NCI-H1436 (cell line): Measurements from ENCODE around the gene AP3B1.

Experiments used
- DNase-seq: peaks from one replicate; lab custom pipeline; 2025; lab: John Stamatoyannopoulos, UW

AP3B1 gene

DNA sequence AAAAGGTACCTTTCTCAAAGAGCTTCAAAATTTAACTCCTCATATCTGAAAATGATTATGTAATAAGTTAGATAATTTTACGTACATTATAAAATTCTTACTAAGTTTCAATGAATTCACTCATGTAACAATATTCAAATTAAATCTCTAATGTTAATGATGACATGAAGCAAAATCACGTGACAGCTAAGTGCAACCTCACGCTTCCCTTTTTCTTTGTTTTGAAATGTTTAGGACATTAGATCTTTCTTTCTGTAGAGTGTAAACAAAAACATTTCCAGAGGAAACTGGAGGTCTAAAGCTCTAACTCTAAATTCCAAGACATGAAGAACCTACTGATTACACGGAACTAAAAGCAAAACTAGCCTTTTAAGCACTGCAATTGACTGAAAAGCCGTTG lies 291.0 kb downstream of the AP3B1 start:
- no peak for DNase-seq

- no peak for DNase-seq
These were observed 291.8 kb downstream of the AP3B1 start for GRCh38 chr5:78002690-78003089.

GRCh38 chr5:78001197-78001596 lies 293.3 kb downstream of the AP3B1 start:
- DNase-seq: no peak

DNA sequence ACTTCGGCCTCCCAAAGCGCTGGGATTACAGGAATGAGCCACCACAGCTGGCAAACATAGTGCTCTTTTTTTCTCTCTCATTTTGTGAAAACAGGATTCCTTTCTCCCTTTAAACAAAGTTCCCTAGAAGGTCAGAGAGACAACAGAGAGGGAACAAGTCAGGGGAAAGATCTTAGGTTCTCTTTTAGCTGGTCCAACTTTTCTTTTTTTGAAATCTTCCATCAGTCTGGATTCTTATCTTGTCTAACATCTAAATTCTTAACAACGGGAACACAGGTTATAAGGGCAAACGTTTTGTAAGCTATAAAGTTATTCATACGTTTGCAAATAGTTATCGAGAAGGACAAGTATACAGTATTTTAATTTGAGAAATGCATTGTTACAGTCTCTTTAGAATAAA lies 294.3 kb downstream of the AP3B1 start:
- DNase-seq: no peak

DNA sequence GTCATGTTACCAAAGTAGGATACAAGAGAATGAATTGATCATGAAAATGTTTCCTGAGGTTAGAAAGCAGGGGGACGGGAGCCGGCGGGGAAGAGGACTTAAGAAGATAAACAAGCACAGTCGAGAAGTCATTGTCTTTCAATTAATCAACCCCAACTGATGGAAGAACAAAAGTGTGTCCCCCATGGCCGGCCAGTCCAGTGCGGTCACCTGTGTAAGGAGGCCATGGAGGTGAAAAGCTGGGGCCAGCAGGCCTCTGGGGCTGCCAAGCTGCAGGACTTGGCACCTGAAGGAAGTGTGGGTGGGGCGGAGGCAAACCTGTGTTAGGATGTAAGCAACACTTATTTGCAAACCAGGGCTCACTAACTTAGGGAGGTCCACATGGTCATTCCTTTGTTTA lies 295.1 kb downstream of the AP3B1 start:
- DNase-seq: no peak

GRCh38 chr5:77996943-77997342 lies 297.6 kb downstream of the AP3B1 start:
- DNase-seq: no peak

DNA sequence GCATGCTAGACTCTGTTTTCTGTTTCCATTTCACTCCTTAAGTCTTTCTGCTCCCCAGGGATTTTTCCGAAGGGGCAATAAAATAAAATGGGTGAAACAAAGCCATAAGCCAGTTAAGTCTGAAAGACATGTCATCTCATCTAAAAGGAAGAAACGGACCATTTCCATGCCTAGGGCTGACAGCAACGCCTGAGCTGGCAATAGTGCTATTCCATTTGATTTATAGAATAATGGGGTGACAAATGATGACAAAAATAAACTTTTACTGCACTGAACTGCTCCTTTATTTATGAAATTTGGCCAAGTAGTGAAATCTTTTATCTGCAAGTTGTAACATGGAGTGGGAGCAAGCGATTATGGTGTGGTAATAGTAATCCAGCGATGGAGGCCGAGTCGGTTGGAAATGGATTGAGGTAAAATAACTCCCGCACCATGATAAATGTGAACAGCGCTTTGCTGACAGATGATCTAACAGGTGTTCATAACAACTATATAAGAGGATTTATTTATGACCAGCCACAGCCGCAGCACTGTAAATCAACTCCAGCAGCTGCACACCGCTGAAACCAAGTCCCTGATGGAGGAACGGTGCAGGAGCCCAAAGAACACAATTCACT lies 298.6 kb downstream of the AP3B1 start:
- DNase-seq: peak; percentile 46

GRCh38 chr5:77994943-77995342 lies 299.6 kb downstream of the AP3B1 start:
- no peak for DNase-seq

- peak; percentile 51 for DNase-seq
These were observed 300.6 kb downstream of the AP3B1 start for GRCh38 chr5:77993855-77994318.

DNA sequence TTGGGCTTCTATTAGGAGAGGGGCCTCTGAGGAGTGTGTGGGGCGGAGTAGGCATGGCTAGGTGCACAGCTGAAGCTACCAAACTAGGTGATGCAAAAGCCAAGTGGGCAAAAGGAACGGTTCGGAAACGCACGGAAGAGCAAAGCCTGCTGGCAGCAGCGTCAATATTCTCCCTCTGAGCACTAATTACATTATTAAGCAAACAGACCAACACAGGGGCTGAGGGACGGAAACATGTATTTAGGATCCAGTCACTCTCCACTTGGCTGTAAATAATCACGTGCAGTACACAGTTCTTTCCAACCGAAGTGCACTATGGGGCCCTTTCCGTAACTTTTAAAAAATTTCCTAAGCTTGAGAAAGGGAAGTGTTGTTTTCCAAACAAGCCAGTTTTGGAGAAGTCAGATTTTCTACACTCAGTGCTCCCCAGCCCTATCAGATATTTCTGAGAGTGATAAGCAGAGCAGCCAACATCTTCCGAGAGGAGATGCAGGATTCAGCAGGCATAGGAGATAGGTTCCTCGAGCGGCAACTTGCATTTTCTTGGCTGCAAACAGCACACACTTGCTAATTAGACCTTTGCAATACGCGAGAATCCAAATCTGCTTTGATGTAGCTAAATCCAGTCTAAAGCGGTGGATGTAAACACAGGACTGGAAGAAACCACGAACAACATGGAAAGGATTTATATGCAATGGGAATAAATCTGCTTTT lies 301.2 kb downstream of the AP3B1 start:
- DNase-seq: peak; percentile 54

DNA sequence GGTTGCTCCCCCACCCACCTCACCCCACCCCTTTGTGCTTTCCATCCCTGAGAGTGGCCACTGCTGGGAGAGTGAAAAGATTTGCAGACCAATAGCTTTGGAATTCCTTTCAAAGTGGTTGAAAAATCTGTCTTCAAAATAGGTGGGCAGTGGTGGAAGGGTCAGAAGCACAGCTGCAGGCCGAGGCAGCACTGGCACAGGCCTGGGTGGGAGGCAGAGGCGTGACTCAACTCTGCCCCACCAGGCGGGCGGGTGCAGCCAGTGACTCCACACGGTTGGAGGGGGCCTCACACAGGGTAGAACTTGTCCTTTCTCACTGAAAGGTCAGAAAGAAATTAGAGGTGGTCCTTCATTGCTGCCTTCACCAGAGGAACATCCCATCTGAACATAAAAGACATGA lies 303.4 kb downstream of the AP3B1 start:
- no peak for DNase-seq

- DNase-seq: peak; percentile 29
These were observed 304.5 kb downstream of the AP3B1 start for GRCh38 chr5:77990020-77990419.

- DNase-seq: no peak
These were observed 306.5 kb downstream of the AP3B1 start for GRCh38 chr5:77987988-77988387.

DNA sequence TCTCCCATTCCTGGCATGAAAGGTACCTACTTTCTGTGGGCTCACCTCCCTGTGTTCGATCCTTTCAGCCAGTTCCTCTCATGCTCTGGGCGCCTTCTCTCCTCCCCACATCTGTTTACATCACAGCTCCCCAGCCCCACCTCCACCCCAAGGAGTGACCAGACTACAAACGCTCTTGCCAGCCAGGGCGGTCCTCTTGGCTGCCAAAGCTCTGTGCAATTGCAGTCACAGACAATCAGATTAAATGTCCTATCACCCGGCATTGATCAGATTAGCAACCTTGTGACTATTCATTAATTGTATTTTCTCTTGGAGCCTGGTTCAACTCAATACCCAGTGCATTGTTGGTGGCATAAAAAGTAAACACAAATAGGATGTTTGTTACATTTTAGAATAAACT lies 307.2 kb downstream of the AP3B1 start:
- no peak for DNase-seq

DNA sequence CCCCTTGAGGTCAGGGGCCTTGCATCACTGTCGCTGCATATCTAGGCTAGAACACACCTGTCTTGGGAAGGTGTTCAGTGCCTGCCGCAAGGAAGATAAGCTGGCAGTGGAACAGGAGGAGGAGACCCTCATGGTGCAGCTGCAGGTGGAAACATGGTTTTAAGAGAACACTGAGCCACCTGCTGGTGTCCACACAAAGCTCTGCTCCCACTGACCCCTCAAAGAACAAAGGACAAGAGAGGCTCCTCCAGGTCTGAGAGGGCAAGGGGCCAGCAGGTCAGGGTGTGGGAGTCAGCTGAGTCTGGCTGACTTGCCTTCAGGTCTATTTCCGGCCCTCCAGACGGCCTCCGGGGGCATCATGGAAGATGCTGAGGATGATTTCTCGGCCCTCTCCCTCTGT lies 308.2 kb downstream of the AP3B1 start:
- DNase-seq: no peak

- no peak for DNase-seq
These were observed 309.3 kb downstream of the AP3B1 start for GRCh38 chr5:77985247-77985646.

- DNase-seq: peak; percentile 56
These were observed 309.9 kb downstream of the AP3B1 start for GRCh38 chr5:77984587-77984986.

GRCh38 chr5:77983482-77984199 lies 310.9 kb downstream of the AP3B1 start:
- no peak for DNase-seq

DNA sequence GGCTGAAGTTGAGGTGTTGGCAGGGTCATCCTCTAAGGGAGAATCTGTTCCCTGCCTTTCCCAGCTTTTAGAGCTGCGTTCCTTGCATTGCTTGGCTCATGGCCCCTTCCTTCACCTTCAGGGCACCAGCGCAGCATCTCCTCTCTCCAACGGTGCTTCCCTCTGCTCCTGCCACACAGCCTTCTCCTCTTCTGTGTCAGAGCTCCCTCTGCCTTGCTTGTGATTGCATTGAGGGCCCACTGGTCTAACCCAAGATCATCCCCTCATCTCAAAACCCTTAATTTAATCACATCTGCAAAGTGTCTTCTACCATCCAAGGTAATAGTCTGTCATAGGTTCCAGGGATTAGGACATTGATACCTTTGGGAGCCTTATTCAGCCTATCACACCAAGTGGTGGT lies 312.7 kb downstream of the AP3B1 start:
- DNase-seq: no peak

GRCh38 chr5:77974576-77974975 lies 319.9 kb downstream of the AP3B1 start:
- no peak for DNase-seq

DNA sequence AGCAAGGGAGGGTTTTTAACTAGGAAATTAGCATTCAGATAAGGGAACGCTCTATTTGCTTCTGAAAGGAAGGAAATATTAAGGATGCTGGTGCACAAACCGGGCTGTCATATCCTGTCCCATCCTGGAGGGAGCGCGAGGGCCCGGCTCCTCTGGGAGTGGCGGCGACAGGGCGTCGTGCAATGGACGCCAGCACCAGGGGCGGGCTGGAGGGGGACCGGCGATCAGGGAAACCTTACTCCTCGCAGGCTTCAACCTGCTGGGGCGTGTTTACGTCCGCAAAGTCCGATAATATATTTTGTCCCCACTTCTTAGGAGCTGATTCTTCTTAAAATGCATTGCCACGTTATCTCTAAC lies 321.3 kb downstream of the AP3B1 start:
- no peak for DNase-seq

GRCh38 chr5:77972469-77973252 lies 321.8 kb downstream of the AP3B1 start:
- peak; percentile 86 for DNase-seq
